NCI-H2081 (cell line): ENCODE measurements around the gene VPS26A.

Source experiments
- DNase-seq, 2 experiments: peaks; one replicate each; lab custom pipeline; 2025; lab: John Stamatoyannopoulos, UW

VPS26A gene

GRCh38 chr10:69123747-69124562 is at the start of gene VPS26A:
Gene VPS26A, plus strand, starts transcription at chr10:69124178. Its CDS starts 100 bp downstream, at chr10:69124278.
- peak; percentile 91 to 95 for DNase-seq

- DNase-seq: no peak
Measured at GRCh38 chr10:69074532-69074931, 49.4 kb upstream of the VPS26A start.

GRCh38 chr10:69075431-69075830 is 48.5 kb upstream of the VPS26A start:
- DNase-seq: no peak

- DNase-seq: no peak
Measured at GRCh38 chr10:69078311-69078710, 45.7 kb upstream of the VPS26A start.

- no peak for DNase-seq
Measured at GRCh38 chr10:69080226-69080625, 43.8 kb upstream of the VPS26A start.

- DNase-seq: no peak
Measured at GRCh38 chr10:69086001-69086509, 37.9 kb upstream of the VPS26A start.

GRCh38 chr10:69087590-69088470 is 36.1 kb upstream of the VPS26A start, which contains the start of gene SRGN:
Gene SRGN, plus strand, starts transcription at chr10:69088103. Its CDS starts 55 bp downstream, at chr10:69088158.
- DNase-seq: no peak

- DNase-seq: no peak
Measured at GRCh38 chr10:69088471-69088769, 35.6 kb upstream of the VPS26A start.

- no peak for DNase-seq
Measured at GRCh38 chr10:69088801-69089501, 35.0 kb upstream of the VPS26A start.

GRCh38 chr10:69089638-69090599 is 34.1 kb upstream of the VPS26A start:
- DNase-seq: no peak

- no peak for DNase-seq
Measured at GRCh38 chr10:69090685-69091084, 33.3 kb upstream of the VPS26A start.

GRCh38 chr10:69091143-69091651 is 32.8 kb upstream of the VPS26A start:
- DNase-seq: no peak

- DNase-seq: peak; percentile 62 to 69
Measured at GRCh38 chr10:69092959-69093850, 30.8 kb upstream of the VPS26A start.

GRCh38 chr10:69093933-69094332 is 30.0 kb upstream of the VPS26A start:
- no peak for DNase-seq

- no peak for DNase-seq
Measured at GRCh38 chr10:69096045-69096444, 27.9 kb upstream of the VPS26A start.

GRCh38 chr10:69097729-69098128 is 26.2 kb upstream of the VPS26A start:
- no peak for DNase-seq

- no peak for DNase-seq
Measured at GRCh38 chr10:69100136-69100872, 23.7 kb upstream of the VPS26A start.

- DNase-seq: no peak
Measured at GRCh38 chr10:69101451-69102095, 22.4 kb upstream of the VPS26A start.
